ENCODE measurements around the gene CHST12. TPM values are rescaled to one million over a fixed set of nuclear protein-coding genes. Genes with fewer than 3 reads are reported as not detected.

Gene CHST12
- polyA plus RNA-seq, 1 donor from 2014 or later, result 6.4 TPM

DNA sequence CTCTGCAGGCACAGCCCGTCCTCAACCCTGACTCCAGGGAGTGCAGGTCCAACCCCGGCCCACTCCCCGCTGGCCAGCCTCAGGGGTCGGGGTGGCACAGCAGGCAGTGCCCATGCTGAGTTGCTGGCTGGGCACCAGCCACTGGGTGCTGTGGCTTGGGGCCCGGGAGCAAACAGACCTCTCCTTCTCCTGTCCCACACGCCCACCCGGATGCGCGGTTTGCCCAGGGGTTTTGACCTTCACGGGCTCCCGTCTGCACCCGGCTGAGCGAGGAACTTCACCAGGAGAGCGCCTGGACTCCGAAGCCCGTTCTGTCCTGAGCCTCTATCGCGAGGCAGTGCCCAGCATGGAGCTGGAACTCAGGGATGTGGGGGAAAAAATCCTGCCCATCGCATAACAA lies 75.4 kb downstream of the CHST12 start:
- H3K27me3 ChIP-seq (ENCODE audit: insufficient read depth, low read depth, low read length), result no peaks in the 10 kb centered on the region
- no peak overlapping the region for H3K9ac ChIP-seq (ENCODE audit: low read length)
- no peak overlapping the region for H2AFZ ChIP-seq (ENCODE audit: low read depth, low read length)
- no peaks in the 10 kb centered on the region for H3K79me2 ChIP-seq (replicated peaks; ENCODE audit: insufficient read depth, low read length)
- H3F3A ChIP-seq (ENCODE audit: insufficient read depth, low read length, poor library complexity, severe bottlenecking), result no peaks in the 10 kb centered on the region
- no peak overlapping the region for H3K4me2 ChIP-seq (ENCODE audit: low read length)
- no peak overlapping the region for H3K4me3 ChIP-seq (ENCODE audit: low read length)
- H3K9me2 ChIP-seq (ENCODE audit: insufficient read depth, low read length), result no peaks in the 10 kb centered on the region
- no peaks in the 10 kb centered on the region for H4K20me1 ChIP-seq (ENCODE audit: insufficient read depth)
- TF ChIP-seq EP300 (conservative IDR thresholded peaks at IDR 0.05; ENCODE audit: poor library complexity, severe bottlenecking) (no peak), RAD21 (conservative IDR thresholded peaks at IDR 0.05) (no peak), MXI1 (conservative IDR thresholded peaks at IDR 0.05; ENCODE audit: poor library complexity, severe bottlenecking) (no peak), POLR2AphosphoS5 (IDR thresholded peaks at IDR 0.05) (no peak), EZH2 (IDR thresholded peaks at IDR 0.05; ENCODE audit: borderline replicate concordance, insufficient read depth, low read length, poor library complexity, severe bottlenecking) (no peak), TAF1 (IDR thresholded peaks at IDR 0.05; ENCODE audit: low read depth) (no peak), SMC3 (conservative IDR thresholded peaks at IDR 0.05; ENCODE audit: poor library complexity) (no peak)
- TF ChIP-seq, protein P1, sequence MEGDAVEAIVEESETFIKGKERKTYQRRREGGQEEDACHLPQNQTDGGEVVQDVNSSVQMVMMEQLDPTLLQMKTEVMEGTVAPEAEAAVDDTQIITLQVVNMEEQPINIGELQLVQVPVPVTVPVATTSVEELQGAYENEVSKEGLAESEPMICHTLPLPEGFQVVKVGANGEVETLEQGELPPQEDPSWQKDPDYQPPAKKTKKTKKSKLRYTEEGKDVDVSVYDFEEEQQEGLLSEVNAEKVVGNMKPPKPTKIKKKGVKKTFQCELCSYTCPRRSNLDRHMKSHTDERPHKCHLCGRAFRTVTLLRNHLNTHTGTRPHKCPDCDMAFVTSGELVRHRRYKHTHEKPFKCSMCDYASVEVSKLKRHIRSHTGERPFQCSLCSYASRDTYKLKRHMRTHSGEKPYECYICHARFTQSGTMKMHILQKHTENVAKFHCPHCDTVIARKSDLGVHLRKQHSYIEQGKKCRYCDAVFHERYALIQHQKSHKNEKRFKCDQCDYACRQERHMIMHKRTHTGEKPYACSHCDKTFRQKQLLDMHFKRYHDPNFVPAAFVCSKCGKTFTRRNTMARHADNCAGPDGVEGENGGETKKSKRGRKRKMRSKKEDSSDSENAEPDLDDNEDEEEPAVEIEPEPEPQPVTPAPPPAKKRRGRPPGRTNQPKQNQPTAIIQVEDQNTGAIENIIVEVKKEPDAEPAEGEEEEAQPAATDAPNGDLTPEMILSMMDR (IDR thresholded peaks at IDR 0.05; ENCODE audit: poor library complexity, severe bottlenecking), result no peak
- TF ChIP-seq, protein P2, sequence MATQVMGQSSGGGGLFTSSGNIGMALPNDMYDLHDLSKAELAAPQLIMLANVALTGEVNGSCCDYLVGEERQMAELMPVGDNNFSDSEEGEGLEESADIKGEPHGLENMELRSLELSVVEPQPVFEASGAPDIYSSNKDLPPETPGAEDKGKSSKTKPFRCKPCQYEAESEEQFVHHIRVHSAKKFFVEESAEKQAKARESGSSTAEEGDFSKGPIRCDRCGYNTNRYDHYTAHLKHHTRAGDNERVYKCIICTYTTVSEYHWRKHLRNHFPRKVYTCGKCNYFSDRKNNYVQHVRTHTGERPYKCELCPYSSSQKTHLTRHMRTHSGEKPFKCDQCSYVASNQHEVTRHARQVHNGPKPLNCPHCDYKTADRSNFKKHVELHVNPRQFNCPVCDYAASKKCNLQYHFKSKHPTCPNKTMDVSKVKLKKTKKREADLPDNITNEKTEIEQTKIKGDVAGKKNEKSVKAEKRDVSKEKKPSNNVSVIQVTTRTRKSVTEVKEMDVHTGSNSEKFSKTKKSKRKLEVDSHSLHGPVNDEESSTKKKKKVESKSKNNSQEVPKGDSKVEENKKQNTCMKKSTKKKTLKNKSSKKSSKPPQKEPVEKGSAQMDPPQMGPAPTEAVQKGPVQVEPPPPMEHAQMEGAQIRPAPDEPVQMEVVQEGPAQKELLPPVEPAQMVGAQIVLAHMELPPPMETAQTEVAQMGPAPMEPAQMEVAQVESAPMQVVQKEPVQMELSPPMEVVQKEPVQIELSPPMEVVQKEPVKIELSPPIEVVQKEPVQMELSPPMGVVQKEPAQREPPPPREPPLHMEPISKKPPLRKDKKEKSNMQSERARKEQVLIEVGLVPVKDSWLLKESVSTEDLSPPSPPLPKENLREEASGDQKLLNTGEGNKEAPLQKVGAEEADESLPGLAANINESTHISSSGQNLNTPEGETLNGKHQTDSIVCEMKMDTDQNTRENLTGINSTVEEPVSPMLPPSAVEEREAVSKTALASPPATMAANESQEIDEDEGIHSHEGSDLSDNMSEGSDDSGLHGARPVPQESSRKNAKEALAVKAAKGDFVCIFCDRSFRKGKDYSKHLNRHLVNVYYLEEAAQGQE (IDR thresholded peaks at IDR 0.05; ENCODE audit: borderline replicate concordance), result no peak
- no peaks in the 10 kb centered on the region for H3K9me3 ChIP-seq (ENCODE audit: low read length)
- no peak overlapping the region for H3K27ac ChIP-seq (ENCODE audit: low read length)
- H3K36me3 ChIP-seq (ENCODE audit: insufficient read depth, low read length), result no peaks in the 10 kb centered on the region

DNA sequence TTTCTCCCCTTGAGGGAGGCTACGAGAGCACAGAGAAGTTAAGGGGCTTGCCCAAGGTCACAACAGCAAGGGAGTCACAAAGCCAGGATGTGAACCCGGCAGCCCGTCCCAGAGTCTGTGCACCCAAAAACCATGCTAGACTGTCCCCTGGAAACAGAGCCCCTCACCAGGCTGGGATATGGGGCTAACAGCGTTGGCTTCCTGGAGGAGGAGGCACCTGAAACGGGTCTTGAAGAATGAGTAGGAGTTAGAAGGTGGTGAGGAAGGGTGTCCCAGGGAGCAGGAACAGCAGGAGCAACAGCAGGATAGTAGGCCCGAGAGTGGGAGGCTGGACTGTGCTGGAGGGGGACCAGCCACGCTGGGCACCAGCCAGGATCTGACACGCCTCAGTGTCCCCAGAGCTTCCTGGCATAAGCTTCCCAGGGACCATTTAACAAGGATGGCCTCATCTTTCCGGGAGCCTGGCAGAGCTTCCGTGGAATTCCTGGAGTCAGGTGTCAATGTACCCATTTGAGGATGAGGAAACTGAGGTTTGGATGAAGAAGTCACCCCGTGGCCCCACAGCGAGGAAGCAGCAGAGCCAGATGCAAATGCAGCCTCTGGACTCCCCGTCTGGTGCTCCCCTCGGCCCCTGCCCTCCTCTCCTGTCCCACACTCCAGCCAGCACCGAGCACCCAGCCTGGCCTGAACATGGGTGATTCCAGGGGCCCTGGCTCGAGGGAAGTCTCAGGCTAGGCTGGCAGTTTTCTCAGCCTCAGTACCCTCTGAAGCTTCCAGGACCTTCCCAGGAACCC lies 76.1 kb downstream of the CHST12 start:
- no peak overlapping the region for H3K4me2 ChIP-seq (ENCODE audit: low read length)
- H3K27ac ChIP-seq (ENCODE audit: low read length), result no peak overlapping the region
- TF ChIP-seq SMC3 (conservative IDR thresholded peaks at IDR 0.05; ENCODE audit: poor library complexity), result no peak
- TF ChIP-seq, protein P2 (IDR thresholded peaks at IDR 0.05; ENCODE audit: borderline replicate concordance), result no peak
- TF ChIP-seq POLR2AphosphoS5 (IDR thresholded peaks at IDR 0.05), result no peak
- no peak for TF ChIP-seq TAF1 (IDR thresholded peaks at IDR 0.05; ENCODE audit: low read depth)
- TF ChIP-seq, protein P1 (IDR thresholded peaks at IDR 0.05; ENCODE audit: poor library complexity, severe bottlenecking), result no peak
- TF ChIP-seq EP300 (conservative IDR thresholded peaks at IDR 0.05; ENCODE audit: poor library complexity, severe bottlenecking), result no peak
- no peak for TF ChIP-seq RAD21 (conservative IDR thresholded peaks at IDR 0.05)
- no peak for TF ChIP-seq EZH2 (IDR thresholded peaks at IDR 0.05; ENCODE audit: borderline replicate concordance, insufficient read depth, low read length, poor library complexity, severe bottlenecking)
- TF ChIP-seq MXI1 (conservative IDR thresholded peaks at IDR 0.05; ENCODE audit: poor library complexity, severe bottlenecking), result no peak
- H3K9ac ChIP-seq (ENCODE audit: low read length), result no peak overlapping the region
- no peaks in the 10 kb centered on the region for H3K9me2 ChIP-seq (ENCODE audit: insufficient read depth, low read length)
- no peaks in the 10 kb centered on the region for H3K36me3 ChIP-seq (ENCODE audit: insufficient read depth, low read length)
- no peaks in the 10 kb centered on the region for H4K20me1 ChIP-seq (ENCODE audit: insufficient read depth)
- no peaks in the 10 kb centered on the region for H3K9me3 ChIP-seq (ENCODE audit: low read length)
- no peak overlapping the region for H2AFZ ChIP-seq (ENCODE audit: low read depth, low read length)
- no peaks in the 10 kb centered on the region for H3K27me3 ChIP-seq (ENCODE audit: insufficient read depth, low read depth, low read length)
- no peaks in the 10 kb centered on the region for H3F3A ChIP-seq (ENCODE audit: insufficient read depth, low read length, poor library complexity, severe bottlenecking)
- no peaks in the 10 kb centered on the region for H3K79me2 ChIP-seq (replicated peaks; ENCODE audit: insufficient read depth, low read length)
- no peak overlapping the region for H3K4me3 ChIP-seq (ENCODE audit: low read length)

Data from neural cell (in vitro differentiated cells).